K562 (cell line): Measurements from ENCODE around the gene CCDC136. TPM values are rescaled to one million over a fixed set of nuclear protein-coding genes. Genes with fewer than 3 reads are reported as not detected.

Source experiments
- ADNP ChIP-seq: fragments of 200-800 bp; sonication (Bioruptor generic); IDR thresholded peaks from 2 replicates; pipeline ENCODE4 v1.6.1; 2016; ENCODE audit warnings: missing genetic modification characterization, missing compliant biosample characterization
- AFF1 ChIP-seq, 2 experiments: fragments of 450-650 bp; IDR thresholded peaks; 2 replicates each; pipeline ENCODE4 v1.6.1; 2018; ENCODE audit warnings: mild to moderate bottlenecking in 2 of 2, low read depth in 1 of 2; ENCODE audit not compliant: partially characterized antibody in 2 of 2
- AFF4 ChIP-seq: sonication (generic); formaldehyde crosslinking; IDR thresholded peaks from 2 replicates; pipeline ENCODE4 v1.8.0; 2023; ENCODE audit warnings: mild to moderate bottlenecking, missing genetic modification reagents
- ATF4 ChIP-seq: fragments of 450-650 bp; formaldehyde crosslinking; IDR thresholded peaks from 2 replicates; pipeline ENCODE4 v1.4.0; 2022; ENCODE audit warnings: mild to moderate bottlenecking, moderate library complexity
- CREB5 ChIP-seq: fragments of 250-450 bp; sonication (Bioruptor Pico); IDR thresholded peaks from 2 replicates; pipeline ENCODE4 v1.5.0; 2020; ENCODE audit warnings: mild to moderate bottlenecking
- NCOA6 ChIP-seq: fragments of 450-650 bp; IDR thresholded peaks from 2 replicates; pipeline ENCODE4 v1.6.1; 2017; ENCODE audit warnings: mild to moderate bottlenecking
- NR2C2 ChIP-seq, 2 experiments: fragments of 200-800 bp in 1 of 2; sonication (Bioruptor generic) in 1 of 2; sonication (generic) in 1 of 2; formaldehyde crosslinking in 1 of 2; IDR thresholded peaks; 2 replicates each; pipeline versions ENCODE4 v1.6.1 to v1.8.0; 2016 to 2022; ENCODE audit warnings: mild to moderate bottlenecking in 1 of 2, missing compliant biosample characterization in 1 of 2, missing genetic modification characterization in 1 of 2, missing genetic modification reagents in 1 of 2
- SIN3A ChIP-seq, 2 experiments: fragments of 150-350 bp in 1 of 2; IDR thresholded peaks; 2 replicates each; pipeline ENCODE4 v1.6.1; 2011 to 2016; ENCODE audit warnings: borderline replicate concordance in 2 of 2, low read depth in 2 of 2, low read length in 2 of 2, mild to moderate bottlenecking in 2 of 2, moderate library complexity in 2 of 2; ENCODE audit not compliant: control insufficient read depth in 1 of 2
- ZNF431 ChIP-seq: sonication (generic); formaldehyde crosslinking; IDR thresholded peaks from 2 replicates; pipeline ENCODE4 v1.8.0; 2022; ENCODE audit warnings: mild to moderate bottlenecking, missing genetic modification reagents
- ZNF449 ChIP-seq: fragments of 250-450 bp; sonication (Bioruptor Pico); IDR thresholded peaks from 2 replicates; pipeline ENCODE4 v1.8.0; 2022; ENCODE audit warnings: moderate library complexity, mild to moderate bottlenecking, inconsistent platforms
- ZNF780A ChIP-seq: fragments of 250-450 bp; sonication (Bioruptor Pico); IDR thresholded peaks from 2 replicates; pipeline ENCODE4 v1.5.0; 2021; ENCODE audit warnings: mild to moderate bottlenecking
- polyA plus RNA-seq, 8 experiments: library from polyadenylated mRNA; depleted of rRNA in 4 of 8; stranded (reverse) in 5 of 8; unstranded in 3 of 8; fragments of >200 nt; fragmentation: Nextera tagmentation in 2 of 8; fragmentation: Illumina TruSeq in 1 of 8; extraction: Ambion mirVana in 2 of 8; extraction: Trizol in 1 of 8; gene quantifications; 2 replicates each; pipeline versions ENCODE4 v1.2.1 to v1.2.3, GENCODE V29; 2011 to 2014; ENCODE audit warnings: inconsistent platforms in 1 of 8, missing spikeins in 1 of 8
- total RNA-seq, 7 experiments: library from RNA; depleted of rRNA in 6 of 7; stranded (reverse); fragments of >200 nt in 6 of 7; fragmentation: Illumina TruSeq in 2 of 7; extraction: Trizol in 2 of 7; gene quantifications; 2 replicates each; pipeline versions ENCODE4 v1.2.1 to v1.2.3, GENCODE V29; 2011 to 2021; ENCODE audit warnings: low replicate concordance in 1 of 7

CCDC136 gene
- total and polyA plus RNA-seq, 9 of the 15 experiments (the other 6 are each of a cell fraction or from before 2014, with no cell fraction given): 2.4 to 40.8 (median 26.5) TPM

GRCh38 chr7:128862571-128863432, 71.0 kb downstream of the CCDC136 start, which contains the start of gene ATP6V1F (continued):
- TF ChIP-seq CREB5 (CRISPR knock-in tag) (no peak), ADNP (tag) (no peak), ATF4 (no peak), ZNF449 (CRISPR knock-in tag) (no peak), AFF1 (IDR thresholded peaks at IDR 0.05; ENCODE audit: low read depth in 1 of 2, partially characterized antibody in 2 of 2) (peak; percentile 79 to 84), AFF4 (peak; percentile 61; the same call in 1 of the 2 replicates), ZNF431 (CRISPR knock-in tag) (peak; percentile 68; the same call in 1 of the 2 replicates), SIN3A (IDR thresholded peaks at IDR 0.05; ENCODE audit: borderline replicate concordance in 2 of 2, control insufficient read depth in 1 of 2, low read depth in 2 of 2, low read length in 2 of 2) (peak; percentile 61 to 78; a peak in 1 of 4 replicates), NCOA6 (no peak), ZNF780A (no peak), NR2C2 (CRISPR knock-in tag; IDR thresholded peaks at IDR 0.05) (peak; percentile 82; the same call in 1 of the 2 replicates), NR2C2 (tag; IDR thresholded peaks at IDR 0.05) (peak; percentile 63)
